ENCODE measurements around the gene AKAP7. TPM values are rescaled to one million over a fixed set of nuclear protein-coding genes. Genes with fewer than 3 reads are reported as not detected.

The AKAP7 gene
- total RNA-seq, 1 donor from 2014 or later: 3.4 TPM

Other genes starting within 250 kb of the AKAP7 start
- 20.8 and 26.9 TPM in 2 replicates for gene EPB41L2, start 72.2 kb upstream of the AKAP7 start, total RNA-seq

Measured in activated T-helper 2 cell treated with anti-CD3 and anti-CD28 coated beads, Interferon-gamma antibody, Interleukin-2, Interleukin-4, amounts not matched to agents 10 μg/mL and 5 μg/mL and 100 μg/mL, durations not matched to agents 14 hours and 24 hours and 36 hours (primary cell).